H9 (cell line): ENCODE results near the gene NT5C3B. TPM values are rescaled to one million over a fixed set of nuclear protein-coding genes. Genes with fewer than 3 reads are reported as not detected.

Experiments used
- DNase-seq: peaks from one replicate; pipeline ENCODE4 v3.0.0-alpha.2; 2017
- H2AFZ ChIP-seq: one replicate; pipeline ENCODE4 v1.6.1; 2013; ENCODE audit warnings: mild to moderate bottlenecking, low read length, control low read depth, moderate library complexity
- H2AK5ac ChIP-seq: 2 replicates; pipeline ENCODE4 v1.6.1; 2013; ENCODE audit warnings: low read length, control low read depth, mixed read lengths; ENCODE audit not compliant: insufficient read length
- H2BK120ac ChIP-seq: one replicate; pipeline ENCODE4 v1.6.1; 2013; ENCODE audit warnings: low read depth, mild to moderate bottlenecking, low read length, control low read depth, inconsistent platforms; ENCODE audit not compliant: poor library complexity, severe bottlenecking
- H2BK12ac ChIP-seq: 2 replicates; pipeline ENCODE4 v1.6.1; 2013; ENCODE audit warnings: low read length, control low read depth, mixed read lengths, low read depth; ENCODE audit not compliant: insufficient read length
- H2BK15ac ChIP-seq: 2 replicates; pipeline ENCODE4 v1.6.1; 2013; ENCODE audit warnings: low read depth, low read length, control low read depth
- H2BK20ac ChIP-seq: one replicate; pipeline ENCODE4 v1.6.1; 2013; ENCODE audit warnings: low read depth, mild to moderate bottlenecking, low read length, control low read depth, inconsistent platforms; ENCODE audit not compliant: poor library complexity, severe bottlenecking
- H2BK5ac ChIP-seq: 2 replicates; pipeline ENCODE4 v1.6.1; 2013; ENCODE audit warnings: low read length, control low read depth, mixed read lengths; ENCODE audit not compliant: insufficient read length
- H3K14ac ChIP-seq: 2 replicates; pipeline ENCODE4 v1.6.1; 2013; ENCODE audit warnings: low read length, control low read depth; ENCODE audit not compliant: insufficient read depth
- H3K18ac ChIP-seq: 2 replicates; pipeline ENCODE4 v1.6.1; 2013; ENCODE audit warnings: low read depth, mild to moderate bottlenecking, mixed read lengths, low read length, control low read depth; ENCODE audit not compliant: insufficient read length
- H3K23ac ChIP-seq: 2 replicates; pipeline ENCODE4 v1.6.1; 2013; ENCODE audit warnings: low read length, control low read depth, mixed read lengths, low read depth; ENCODE audit not compliant: insufficient read length
- H3K23me2 ChIP-seq: 2 replicates; pipeline ENCODE4 v1.6.1; 2013; ENCODE audit warnings: low read depth, mild to moderate bottlenecking, mixed read lengths, low read length, control low read depth; ENCODE audit not compliant: insufficient read length, poor library complexity, severe bottlenecking
- H3K27ac ChIP-seq: 2 replicates; pipeline ENCODE4 v1.5.1; 2013; ENCODE audit warnings: low read length, control low read depth, mixed read lengths, low read depth; ENCODE audit not compliant: insufficient read length
- H3K27me3 ChIP-seq: 2 replicates; pipeline ENCODE4 v1.6.1; 2013; ENCODE audit warnings: low read length, control low read depth, inconsistent platforms; ENCODE audit not compliant: insufficient read depth
- H3K4ac ChIP-seq: 2 replicates; pipeline ENCODE4 v1.6.1; 2013; ENCODE audit warnings: low read depth, mild to moderate bottlenecking, control low read depth, inconsistent platforms, low read length, moderate library complexity
- H3K4me1 ChIP-seq: 2 replicates; pipeline ENCODE4 v1.6.1; 2013; ENCODE audit warnings: low read length, control low read depth, inconsistent platforms; ENCODE audit not compliant: insufficient read depth
- H3K4me2 ChIP-seq: 2 replicates; pipeline ENCODE4 v1.6.1; 2013; ENCODE audit warnings: low read length, control low read depth, mixed read lengths; ENCODE audit not compliant: insufficient read length, insufficient read depth
- H3K56ac ChIP-seq: 2 replicates; pipeline ENCODE4 v1.6.1; 2013; ENCODE audit warnings: low read depth, mild to moderate bottlenecking, mixed read lengths, low read length, control low read depth; ENCODE audit not compliant: insufficient read length
- H3K79me1 ChIP-seq: 2 replicates; pipeline ENCODE4 v1.6.1; 2013; ENCODE audit warnings: low read depth, mild to moderate bottlenecking, moderate library complexity, low read length, control low read depth, inconsistent platforms; ENCODE audit not compliant: insufficient read depth, poor library complexity, severe bottlenecking
- H3K79me2 ChIP-seq: 2 replicates; pipeline ENCODE4 v1.6.1; 2013; ENCODE audit warnings: low read length, control low read depth, inconsistent platforms; ENCODE audit not compliant: insufficient read depth
- H3K9ac ChIP-seq: 2 replicates; pipeline ENCODE4 v1.6.1; 2013; ENCODE audit warnings: low read length, control low read depth, mixed read lengths; ENCODE audit not compliant: insufficient read length; ENCODE audit errors: extremely low read depth
- H3K9me3 ChIP-seq: one replicate; pipeline ENCODE4 v1.6.1; 2013; ENCODE audit warnings: low read depth, low read length, inconsistent platforms; ENCODE audit not compliant: control insufficient read depth
- H3T11ph ChIP-seq: one replicate; pipeline ENCODE4 v1.6.1; 2013; ENCODE audit warnings: mild to moderate bottlenecking, low read length, control low read depth, inconsistent platforms
- H4K20me1 ChIP-seq: one replicate; pipeline ENCODE4 v1.6.1; 2013; ENCODE audit not compliant: control insufficient read depth, insufficient read length, insufficient read depth
- H4K5ac ChIP-seq: 2 replicates; pipeline ENCODE4 v1.6.1; 2013; ENCODE audit warnings: low read depth, mild to moderate bottlenecking, mixed read lengths, low read length, control low read depth; ENCODE audit not compliant: insufficient read length
- H4K8ac ChIP-seq: replicated peaks from 2 replicates; pipeline ENCODE4 v1.6.1; 2013; ENCODE audit warnings: low read length, control low read depth, mixed read lengths, low read depth; ENCODE audit not compliant: insufficient read length
- H4K91ac ChIP-seq: 2 replicates; pipeline ENCODE4 v1.6.1; 2013; ENCODE audit warnings: low read depth, mild to moderate bottlenecking, moderate library complexity, mixed read lengths, low read length, control low read depth; ENCODE audit not compliant: insufficient read length
- H3K27ac Mint-ChIP-seq, 3 experiments: 2 replicates in 2 of 3; 3 replicates in 1 of 3; pipeline ENCODE4 v1.8.0; 2020 to 2021; ENCODE audit warnings: mixed read lengths in 3 of 3, mild to moderate bottlenecking in 1 of 3, moderate library complexity in 1 of 3
- H3K27me3 Mint-ChIP-seq: 2 replicates; pipeline ENCODE4 v1.8.0; 2021; ENCODE audit warnings: low read depth, mild to moderate bottlenecking, moderate library complexity, mixed read lengths
- H3K36me3 Mint-ChIP-seq, 3 experiments: 2 replicates in 2 of 3; 3 replicates in 1 of 3; pipeline ENCODE4 v1.8.0; 2020 to 2021; ENCODE audit warnings: low read depth in 3 of 3, mixed read lengths in 3 of 3; ENCODE audit not compliant: insufficient read depth in 1 of 3
- H3K4me1 Mint-ChIP-seq, 2 experiments: 2 replicates each; pipeline ENCODE4 v1.8.0; 2020; ENCODE audit warnings: mixed read lengths in 2 of 2
- H3K4me3 Mint-ChIP-seq, 2 experiments: 2 replicates in 1 of 2; 3 replicates in 1 of 2; pipeline ENCODE4 v1.8.0; 2020 to 2021; ENCODE audit warnings: mild to moderate bottlenecking in 2 of 2, mixed read lengths in 2 of 2, moderate library complexity in 1 of 2
- H3K9me3 Mint-ChIP-seq, 2 experiments: 2 replicates in 1 of 2; 3 replicates in 1 of 2; pipeline ENCODE4 v1.8.0; 2020; ENCODE audit warnings: mild to moderate bottlenecking in 2 of 2, mixed read lengths in 2 of 2, moderate library complexity in 1 of 2
- WGBS: extraction: QIAGEN DNeasy Blood & Tissue Kit; methylation state at CpG from one replicate; pipeline ENCODE4 v1.1.7; 2013; ENCODE audit warnings: missing lambda C conversion rate, low lambda C conversion rate, mixed read lengths; ENCODE audit not compliant: insufficient read length; ENCODE audit errors: extremely low coverage; 5-methylcytosine and 5-hydroxymethylcytosine counted together
- total RNA-seq: library from RNA; stranded (reverse); gene quantifications from 2 replicates; pipeline ENCODE4 v1.2.1, GENCODE V29; 2021
- TF ChIP-seq, protein P1 (sequence below): fragments of 200-600 bp; sonication (generic); conservative IDR thresholded peaks from 3 replicates; pipeline ENCODE4 v1.8.0; 2021; ENCODE audit warnings: antibody characterized with exemption, mild to moderate bottlenecking

NT5C3B gene
- total RNA-seq, 1 experiment from 2014 or later = 76.1 TPM

DNA sequence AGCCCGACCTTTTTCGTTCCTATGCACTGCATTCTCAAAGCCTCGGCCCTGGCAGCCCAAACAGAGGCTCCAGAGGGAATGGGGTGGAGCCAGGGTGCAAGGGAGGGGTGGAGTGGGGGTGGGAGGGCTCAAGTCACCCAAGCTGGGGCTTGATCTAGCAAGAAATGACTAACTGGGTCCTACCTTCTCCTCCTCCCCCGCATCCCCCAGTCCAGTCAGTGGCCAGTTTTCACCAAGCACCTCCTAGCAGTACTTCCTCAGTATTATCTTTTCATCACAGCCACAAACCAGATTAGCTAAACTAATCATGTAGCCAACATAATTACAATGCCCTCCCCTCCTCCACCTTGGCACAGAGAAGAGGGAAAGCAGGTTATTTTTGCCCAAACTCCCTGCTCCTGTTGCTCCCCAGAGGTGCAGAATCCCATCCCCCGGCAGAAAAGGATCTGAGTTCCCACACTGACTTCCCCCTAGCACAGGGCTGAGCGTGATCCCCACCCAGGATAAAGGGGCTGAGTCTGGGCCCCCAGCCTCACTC is 51.8 kb downstream of the NT5C3B start:
- peaks cover 8 to 16% (median 15%) of the 10 kb centered on the region in 3 experiments for H3K36me3 Mint-ChIP-seq
- H3K79me1 ChIP-seq = no peaks in the 10 kb centered on the region
- H2AFZ ChIP-seq = no peak overlapping the region
- H3K9ac ChIP-seq = peak overlapping the region; percentile 17
- no peaks in the 10 kb centered on the region for H4K20me1 ChIP-seq
- H2BK20ac ChIP-seq = no peak overlapping the region
- H3K4ac ChIP-seq = no peak overlapping the region
- DNase-seq = peak; percentile 86
- no peaks in the 10 kb centered on the region; a peak in 1 of 5 replicates for H3K9me3 Mint-ChIP-seq
- TF ChIP-seq, protein P1, sequence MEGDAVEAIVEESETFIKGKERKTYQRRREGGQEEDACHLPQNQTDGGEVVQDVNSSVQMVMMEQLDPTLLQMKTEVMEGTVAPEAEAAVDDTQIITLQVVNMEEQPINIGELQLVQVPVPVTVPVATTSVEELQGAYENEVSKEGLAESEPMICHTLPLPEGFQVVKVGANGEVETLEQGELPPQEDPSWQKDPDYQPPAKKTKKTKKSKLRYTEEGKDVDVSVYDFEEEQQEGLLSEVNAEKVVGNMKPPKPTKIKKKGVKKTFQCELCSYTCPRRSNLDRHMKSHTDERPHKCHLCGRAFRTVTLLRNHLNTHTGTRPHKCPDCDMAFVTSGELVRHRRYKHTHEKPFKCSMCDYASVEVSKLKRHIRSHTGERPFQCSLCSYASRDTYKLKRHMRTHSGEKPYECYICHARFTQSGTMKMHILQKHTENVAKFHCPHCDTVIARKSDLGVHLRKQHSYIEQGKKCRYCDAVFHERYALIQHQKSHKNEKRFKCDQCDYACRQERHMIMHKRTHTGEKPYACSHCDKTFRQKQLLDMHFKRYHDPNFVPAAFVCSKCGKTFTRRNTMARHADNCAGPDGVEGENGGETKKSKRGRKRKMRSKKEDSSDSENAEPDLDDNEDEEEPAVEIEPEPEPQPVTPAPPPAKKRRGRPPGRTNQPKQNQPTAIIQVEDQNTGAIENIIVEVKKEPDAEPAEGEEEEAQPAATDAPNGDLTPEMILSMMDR = no peak
- H3K27ac ChIP-seq = no peak overlapping the region
- no peak overlapping the region for H4K8ac ChIP-seq
- peak overlapping the region; percentile 57 for H3K4me2 ChIP-seq
- H3K4me3 Mint-ChIP-seq = peak overlapping the region; percentile 77 to 92
- H3K14ac ChIP-seq = 0 out of 2 replicates have a peak overlapping the region, but pooled peaks have one; percentile 26
- H3K4me1 Mint-ChIP-seq = peaks cover 32 to 46% of the 10 kb centered on the region in 2 experiments
- H4K91ac ChIP-seq = no peak overlapping the region
- peak overlapping the region; percentile 45 for H3K18ac ChIP-seq
- H2BK120ac ChIP-seq = no peak overlapping the region
- peaks cover 8% of the 10 kb centered on the region for H3K23me2 ChIP-seq
- peak overlapping the region; percentile 98 to 99 (median 98) for H3K27ac Mint-ChIP-seq
- no peak overlapping the region for H2BK15ac ChIP-seq
- peaks cover 2% of the 10 kb centered on the region; the same call in 1 of the 2 replicates for H3K4me1 ChIP-seq
- no peak overlapping the region for H2AK5ac ChIP-seq
- H3K27me3 ChIP-seq = no peaks in the 10 kb centered on the region
- WGBS = no CpG with 5 or more reads among the region's 6 CpGs
- no peak overlapping the region for H3K56ac ChIP-seq
- H3K79me2 ChIP-seq = no peaks in the 10 kb centered on the region; the same call in 1 of the 2 replicates
- no peak overlapping the region for H3K23ac ChIP-seq
- H3K27me3 Mint-ChIP-seq = no peaks in the 10 kb centered on the region
- H3K9me3 ChIP-seq = no peaks in the 10 kb centered on the region
- no peak overlapping the region for H4K5ac ChIP-seq
- H3T11ph ChIP-seq = no peak overlapping the region
- H2BK12ac ChIP-seq = no peak overlapping the region
- H2BK5ac ChIP-seq = no peak overlapping the region
